NOMO-1 treated with DMSO at 0.1 percent for 48 hours (cell line): ENCODE data around the gene HOXC12.
A peak's percentile ranks its signal among the peaks of the same experiment; 100 is the strongest.

ENCODE experiments used
- DNase-seq: peaks from one replicate; lab custom pipeline; 2025; ENCODE audit not compliant: unreplicated experiment; lab: John Stamatoyannopoulos, UW

The HOXC12 gene

DNA sequence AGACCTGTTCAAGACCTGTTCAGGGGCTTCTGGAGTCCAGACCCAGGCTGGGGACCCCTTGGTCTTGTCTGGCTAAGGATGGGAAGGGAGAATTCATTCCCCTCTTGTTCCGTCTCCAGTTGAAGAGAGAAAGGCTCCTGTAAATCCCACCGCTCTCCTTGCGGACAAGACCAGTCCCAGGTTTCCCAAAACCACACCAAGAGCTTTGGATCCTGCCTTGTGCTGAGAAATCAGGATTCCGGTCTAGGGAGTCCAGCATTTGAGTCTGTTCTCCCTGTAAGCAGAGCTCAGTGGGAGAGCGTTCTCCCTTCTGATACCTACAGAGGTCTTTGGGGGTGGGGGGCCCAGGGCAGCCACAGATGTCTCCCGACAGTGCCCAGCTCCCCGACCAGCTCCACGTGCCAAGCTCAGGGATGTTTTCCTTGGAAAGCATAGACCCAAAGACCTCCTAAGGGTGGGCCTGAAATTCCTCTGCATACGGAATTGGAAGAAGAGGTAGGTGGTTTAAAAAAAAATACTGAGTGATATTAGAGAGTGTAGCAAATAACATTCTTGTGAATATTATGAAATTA, 14.2 kb upstream of the HOXC12 start:
- DNase-seq: no peak

- DNase-seq: no peak
These were observed 13.5 kb upstream of the HOXC12 start for GRCh38 chr12:53941187-53941586.

GRCh38 chr12:53941750-53942149, 13.0 kb upstream of the HOXC12 start:
- DNase-seq: no peak

- no peak for DNase-seq
These were observed 12.2 kb upstream of the HOXC12 start for GRCh38 chr12:53942467-53942997.

GRCh38 chr12:53944209-53944608, 10.5 kb upstream of the HOXC12 start:
- DNase-seq: no peak

DNA sequence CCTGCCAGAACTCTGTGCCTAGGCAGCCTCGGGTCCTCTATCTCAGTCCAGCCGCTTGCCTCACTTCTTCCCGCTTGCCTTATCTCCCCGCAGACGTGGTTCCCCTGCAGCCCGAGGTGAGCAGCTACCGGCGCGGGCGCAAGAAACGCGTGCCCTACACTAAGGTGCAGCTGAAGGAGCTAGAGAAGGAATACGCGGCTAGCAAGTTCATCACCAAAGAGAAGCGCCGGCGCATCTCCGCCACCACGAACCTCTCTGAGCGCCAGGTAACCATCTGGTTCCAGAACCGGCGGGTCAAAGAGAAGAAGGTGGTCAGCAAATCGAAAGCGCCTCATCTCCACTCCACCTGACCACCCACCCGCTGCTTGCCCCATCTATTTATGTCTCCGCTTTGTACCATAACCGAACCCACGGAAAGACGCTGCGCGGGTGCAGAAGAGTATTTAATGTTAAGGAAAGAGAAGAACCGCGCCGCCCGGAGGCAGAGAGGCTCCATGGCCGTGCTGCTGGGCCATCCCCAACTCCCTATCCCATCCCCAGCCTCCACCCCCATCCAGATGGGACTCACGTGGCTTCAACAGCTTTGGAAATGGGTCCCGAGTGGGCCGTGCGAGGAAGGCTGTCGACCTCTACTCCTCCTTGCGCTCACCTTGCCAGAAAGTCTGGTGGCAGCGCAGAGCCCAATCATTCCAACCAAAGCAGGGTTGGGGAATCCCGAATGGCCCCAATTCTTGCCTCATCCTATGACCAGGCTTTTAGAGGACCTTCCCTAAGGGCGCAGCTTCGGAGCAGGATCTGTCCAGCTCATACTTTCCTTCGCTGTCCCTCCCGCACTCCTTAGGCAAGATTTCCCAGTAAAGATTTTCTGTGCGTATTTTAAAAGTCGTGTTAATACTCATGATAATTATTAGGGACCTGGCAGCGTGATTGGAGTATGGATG, 9.5 kb upstream of the HOXC12 start:
- DNase-seq: no peak

GRCh38 chr12:53947743-53948142, 7.0 kb upstream of the HOXC12 start:
- no peak for DNase-seq

GRCh38 chr12:53948650-53949593, 5.8 kb upstream of the HOXC12 start:
- DNase-seq: peak; percentile 19

DNA sequence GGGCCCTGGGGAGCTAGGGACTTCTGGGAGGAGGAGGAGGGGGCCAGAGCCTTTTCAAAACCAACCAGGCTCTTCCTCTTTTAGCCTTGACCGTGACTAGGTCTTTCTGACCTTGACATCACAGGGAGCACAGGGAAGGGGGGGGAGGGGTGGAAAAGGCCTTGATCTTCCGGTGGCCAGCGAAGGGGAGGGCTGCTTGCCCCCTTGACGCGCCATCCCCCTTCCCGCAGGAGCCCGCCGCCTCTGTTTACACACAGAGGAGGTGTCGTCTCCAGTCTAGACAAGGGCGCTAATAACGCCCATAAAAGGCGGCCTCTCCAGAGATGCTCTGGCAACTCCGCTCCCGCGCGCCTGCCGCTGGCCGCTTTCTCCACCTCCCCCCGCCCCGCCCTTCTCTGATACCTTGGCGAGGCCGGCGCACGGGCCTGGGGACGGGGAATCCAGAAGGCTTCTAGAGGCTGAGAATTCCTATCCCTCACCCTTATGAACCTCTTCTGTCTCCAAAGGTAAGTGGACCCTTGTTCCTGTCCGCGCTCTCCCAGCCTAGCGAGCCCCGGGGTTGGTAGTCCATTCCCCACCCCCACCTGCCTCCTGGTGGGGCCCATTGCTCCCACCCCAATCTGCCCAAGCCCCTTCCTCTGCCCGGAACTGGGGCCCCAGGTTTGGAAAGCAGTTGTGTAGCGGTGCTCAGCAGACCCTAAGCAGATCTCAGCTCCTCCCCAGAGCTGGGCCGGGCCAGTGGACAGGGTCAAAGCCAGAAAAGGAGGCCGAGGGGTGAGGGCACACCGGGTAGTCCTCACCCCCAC, 4.9 kb upstream of the HOXC12 start:
- DNase-seq: no peak

DNA sequence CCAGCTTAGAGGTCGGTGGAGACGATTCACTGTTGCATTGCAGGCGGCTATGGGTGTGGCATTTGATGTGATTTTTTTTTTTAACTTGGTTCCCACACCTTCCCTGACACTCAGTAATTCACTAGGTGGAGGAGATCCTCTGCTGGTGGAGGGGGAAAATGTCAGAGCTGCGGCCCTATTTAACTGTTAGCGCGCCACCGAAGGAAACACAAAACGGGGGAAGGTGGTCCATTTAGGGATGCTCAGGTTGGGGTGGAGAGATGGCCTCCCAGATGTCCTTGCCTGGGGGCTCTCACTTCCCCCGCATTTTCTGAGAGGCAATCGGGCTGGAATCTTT, 4.3 kb upstream of the HOXC12 start:
- no peak for DNase-seq

DNA sequence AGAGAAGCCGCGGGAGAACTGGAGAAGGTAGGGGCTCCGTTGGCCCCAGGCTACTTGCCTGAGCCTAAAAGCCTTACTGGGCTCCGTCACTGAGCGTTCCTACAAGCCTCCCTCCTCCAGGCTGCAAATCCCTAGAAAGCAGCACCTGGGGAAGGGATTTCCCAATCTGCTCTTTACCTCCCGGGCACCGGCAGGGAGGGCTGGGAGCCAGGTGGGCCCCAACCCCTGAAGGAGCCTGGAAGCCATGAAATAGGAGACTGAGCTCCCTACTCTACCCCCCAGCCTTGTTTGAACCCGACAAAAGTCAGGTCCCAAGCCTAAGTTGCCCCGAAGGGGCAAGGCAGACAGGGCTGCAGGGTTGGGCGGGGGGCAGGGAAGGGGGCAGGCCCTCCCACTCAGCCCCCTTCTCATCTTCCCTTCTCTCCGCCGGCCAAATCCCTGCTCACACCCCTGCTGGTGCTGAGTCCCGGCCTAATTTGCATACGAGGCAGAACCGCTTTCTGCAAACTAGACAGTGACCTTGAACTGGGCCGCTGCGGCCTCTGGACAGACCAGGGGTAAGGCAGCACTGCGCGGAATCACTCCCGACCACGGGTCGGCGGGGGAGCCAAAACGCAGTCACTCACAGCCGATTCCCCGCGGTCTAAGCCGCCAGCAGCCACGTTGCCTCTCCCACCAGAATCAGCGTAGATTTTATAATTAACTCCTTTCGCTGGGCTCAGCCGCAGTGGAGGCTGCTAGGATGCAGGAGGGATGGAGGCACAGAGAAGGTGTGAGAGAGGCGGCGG, 3.7 kb upstream of the HOXC12 start:
- no peak for DNase-seq

GRCh38 chr12:53951577-53952334, 2.9 kb upstream of the HOXC12 start:
- DNase-seq: no peak

GRCh38 chr12:53952335-53952694, 2.4 kb upstream of the HOXC12 start:
- no peak for DNase-seq

DNA sequence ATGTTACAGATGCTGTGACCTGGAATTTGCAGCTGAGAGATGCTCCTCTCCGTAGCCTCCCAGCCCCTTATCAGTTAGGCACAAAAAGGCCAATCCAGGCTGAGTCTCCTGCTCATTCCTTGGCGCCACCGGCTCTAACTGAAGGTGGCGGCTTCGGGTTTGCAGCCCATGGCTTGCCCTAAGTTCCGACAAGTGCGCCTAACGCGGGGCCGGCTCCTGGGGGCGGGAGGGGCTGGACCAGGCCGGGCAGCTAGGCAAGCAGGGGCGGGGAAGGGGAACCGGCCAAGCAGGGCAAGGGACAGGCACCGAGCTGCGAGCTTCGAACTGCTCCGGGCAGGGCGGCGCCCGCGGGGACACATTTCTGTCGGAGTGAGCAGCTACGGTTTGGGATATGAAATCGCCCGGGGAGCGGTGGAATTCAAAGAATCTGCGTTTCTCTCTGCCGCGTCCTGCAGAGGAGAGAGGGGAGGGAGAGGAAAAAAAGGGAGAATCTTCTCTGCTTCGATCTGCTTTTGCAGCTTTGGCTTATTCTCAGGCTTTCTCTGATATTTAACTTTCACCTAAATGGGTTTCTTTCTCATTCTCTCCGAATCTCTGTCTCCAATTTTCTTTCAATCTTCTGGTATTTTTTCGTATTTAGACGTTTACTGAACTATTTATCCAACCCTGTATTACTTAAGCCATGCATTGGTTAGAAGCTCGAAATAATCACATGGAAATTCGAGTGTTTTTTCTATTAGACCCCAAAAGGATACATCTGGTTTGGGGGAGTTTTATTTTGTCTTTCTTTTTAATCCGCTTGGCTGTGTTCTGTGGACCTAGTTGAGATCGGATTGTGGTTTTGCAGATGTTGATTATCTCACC, 1.6 kb upstream of the HOXC12 start:
- DNase-seq: no peak

- DNase-seq: no peak
These were observed 641 bp upstream of the HOXC12 start for GRCh38 chr12:53953831-53954693.

DNA sequence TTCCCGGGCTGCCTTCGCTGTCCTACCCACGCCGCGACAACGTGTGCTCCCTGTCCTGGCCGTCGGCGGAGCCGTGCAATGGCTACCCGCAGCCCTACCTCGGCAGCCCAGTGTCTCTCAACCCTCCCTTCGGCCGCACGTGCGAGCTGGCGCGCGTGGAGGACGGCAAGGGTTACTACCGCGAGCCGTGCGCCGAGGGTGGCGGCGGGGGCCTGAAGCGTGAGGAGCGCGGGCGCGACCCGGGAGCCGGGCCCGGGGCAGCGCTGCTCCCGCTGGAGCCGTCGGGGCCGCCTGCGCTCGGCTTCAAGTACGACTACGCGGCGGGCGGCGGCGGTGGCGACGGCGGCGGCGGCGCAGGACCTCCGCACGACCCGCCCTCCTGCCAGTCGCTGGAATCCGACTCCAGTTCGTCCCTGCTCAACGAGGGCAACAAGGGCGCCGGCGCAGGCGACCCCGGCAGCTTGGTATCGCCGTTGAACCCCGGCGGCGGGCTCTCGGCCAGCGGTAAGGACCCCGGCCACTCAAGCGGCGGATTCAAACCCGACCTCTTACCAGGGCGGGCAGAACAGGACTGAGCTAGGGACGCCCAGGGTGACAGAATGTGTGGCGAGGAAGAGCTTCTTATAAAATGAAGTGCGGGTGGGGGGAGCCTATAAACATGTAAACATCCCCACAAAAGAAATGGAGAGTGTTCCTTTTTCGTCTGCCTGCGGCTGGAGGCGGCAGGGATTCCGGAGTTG, 503 bp downstream of the HOXC12 start:
- DNase-seq: no peak
